Panc1 (cell line): Measurements from ENCODE around the gene ANKLE2.

Experiments used
- POLR2AphosphoS5 ChIP-seq: IDR thresholded peaks from 2 replicates; pipeline ENCODE4 v1.6.1; 2012; ENCODE audit warnings: mild to moderate bottlenecking, low read depth, low read length, moderate library complexity
- SIN3A ChIP-seq: IDR thresholded peaks from 2 replicates; pipeline ENCODE4 v1.6.1; 2012; ENCODE audit warnings: low read depth, mild to moderate bottlenecking, low read length, moderate library complexity, borderline replicate concordance; ENCODE audit not compliant: insufficient read depth
- TCF7L2 ChIP-seq: IDR thresholded peaks from 2 replicates; pipeline ENCODE4 v1.6.1; 2011; ENCODE audit warnings: mild to moderate bottlenecking, low read depth, low read length, inconsistent platforms
- TF ChIP-seq, protein P1 (sequence below): fragments of 450-650 bp; IDR thresholded peaks from 2 replicates; pipeline ENCODE4 v1.5.1; 2017; ENCODE audit warnings: mild to moderate bottlenecking

DNA sequence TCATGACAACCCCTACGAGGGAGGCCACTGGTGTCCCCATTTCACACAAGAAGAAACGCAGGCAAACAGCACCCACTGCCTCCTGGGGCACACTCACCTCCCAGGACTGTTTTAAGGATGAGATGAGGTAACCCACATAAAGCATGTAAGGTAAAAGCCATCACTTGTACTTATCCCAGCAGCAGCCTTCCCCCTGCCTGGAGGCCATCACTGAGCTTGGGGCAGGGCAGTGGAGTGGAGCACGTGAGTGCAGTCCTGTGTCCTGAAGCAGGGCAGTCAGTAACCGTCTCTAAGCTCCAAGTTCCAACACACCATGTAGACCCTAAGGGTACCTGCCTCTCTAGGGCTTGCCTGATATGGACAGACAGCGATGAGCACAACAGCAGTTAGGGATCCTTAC is 76.2 kb downstream of the ANKLE2 start:
- TF ChIP-seq, protein P1, sequence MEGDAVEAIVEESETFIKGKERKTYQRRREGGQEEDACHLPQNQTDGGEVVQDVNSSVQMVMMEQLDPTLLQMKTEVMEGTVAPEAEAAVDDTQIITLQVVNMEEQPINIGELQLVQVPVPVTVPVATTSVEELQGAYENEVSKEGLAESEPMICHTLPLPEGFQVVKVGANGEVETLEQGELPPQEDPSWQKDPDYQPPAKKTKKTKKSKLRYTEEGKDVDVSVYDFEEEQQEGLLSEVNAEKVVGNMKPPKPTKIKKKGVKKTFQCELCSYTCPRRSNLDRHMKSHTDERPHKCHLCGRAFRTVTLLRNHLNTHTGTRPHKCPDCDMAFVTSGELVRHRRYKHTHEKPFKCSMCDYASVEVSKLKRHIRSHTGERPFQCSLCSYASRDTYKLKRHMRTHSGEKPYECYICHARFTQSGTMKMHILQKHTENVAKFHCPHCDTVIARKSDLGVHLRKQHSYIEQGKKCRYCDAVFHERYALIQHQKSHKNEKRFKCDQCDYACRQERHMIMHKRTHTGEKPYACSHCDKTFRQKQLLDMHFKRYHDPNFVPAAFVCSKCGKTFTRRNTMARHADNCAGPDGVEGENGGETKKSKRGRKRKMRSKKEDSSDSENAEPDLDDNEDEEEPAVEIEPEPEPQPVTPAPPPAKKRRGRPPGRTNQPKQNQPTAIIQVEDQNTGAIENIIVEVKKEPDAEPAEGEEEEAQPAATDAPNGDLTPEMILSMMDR, result no peak
- TF ChIP-seq TCF7L2 (no peak), SIN3A (no peak), POLR2AphosphoS5 (no peak)
